IPS-18c (cell line): ENCODE measurements around the gene CLCNKB.

Experiments
- H3K4me3 ChIP-seq: 2 replicates; pipeline ENCODE4 v1.7.0; 2013; ENCODE audit warnings: low read depth, mild to moderate bottlenecking, low read length, moderate library complexity; ENCODE audit not compliant: insufficient read depth
- H3K9me3 ChIP-seq: one replicate; pipeline ENCODE4 v1.6.1; 2013; ENCODE audit warnings: mild to moderate bottlenecking, low read length, moderate library complexity; ENCODE audit not compliant: control insufficient read depth, insufficient read depth

The CLCNKB gene

DNA sequence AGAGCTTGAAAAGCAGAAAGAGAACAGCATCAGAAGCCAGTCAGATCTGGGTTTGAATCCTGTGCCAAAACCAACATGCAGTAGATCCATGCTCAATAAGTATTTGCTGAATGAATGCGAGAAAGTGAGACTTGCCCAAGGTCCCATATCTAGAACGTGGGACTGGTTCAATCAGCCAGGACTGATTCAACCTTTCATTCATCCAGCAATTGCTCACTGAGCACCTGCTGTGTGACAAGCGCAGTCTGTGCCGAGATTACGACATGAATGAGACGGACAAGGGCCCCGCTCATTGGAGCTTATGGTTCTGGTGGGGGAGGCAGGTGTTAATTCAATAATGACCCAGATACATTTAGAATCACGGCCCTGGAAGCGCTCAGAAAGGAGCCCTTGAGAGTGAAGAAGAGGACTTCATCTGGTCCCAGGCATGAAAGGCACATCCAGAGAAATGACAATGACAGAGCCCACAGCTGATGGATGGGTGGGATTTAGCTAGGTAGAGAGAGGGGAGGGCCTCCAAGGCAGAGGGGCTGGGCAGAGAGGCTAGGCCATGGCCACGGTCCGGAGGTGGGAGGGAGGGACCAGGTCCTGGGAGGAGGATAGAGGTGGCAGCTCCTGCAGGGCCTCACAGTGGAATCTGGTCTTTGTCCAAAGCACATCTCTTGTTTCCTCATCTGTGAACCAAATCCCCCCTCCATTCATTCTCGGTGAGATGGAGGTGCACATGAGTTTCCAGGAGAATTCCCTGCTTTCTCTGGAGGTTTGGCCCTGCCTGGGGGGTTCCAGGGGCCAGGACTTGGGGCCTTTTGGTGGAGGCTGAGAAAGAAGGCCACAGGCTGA, 34.0 kb downstream of the CLCNKB start:
- Histone ChIP-seq H3K4me3 (no peak overlapping the region), H3K9me3 (no peaks in the 10 kb centered on the region)

DNA sequence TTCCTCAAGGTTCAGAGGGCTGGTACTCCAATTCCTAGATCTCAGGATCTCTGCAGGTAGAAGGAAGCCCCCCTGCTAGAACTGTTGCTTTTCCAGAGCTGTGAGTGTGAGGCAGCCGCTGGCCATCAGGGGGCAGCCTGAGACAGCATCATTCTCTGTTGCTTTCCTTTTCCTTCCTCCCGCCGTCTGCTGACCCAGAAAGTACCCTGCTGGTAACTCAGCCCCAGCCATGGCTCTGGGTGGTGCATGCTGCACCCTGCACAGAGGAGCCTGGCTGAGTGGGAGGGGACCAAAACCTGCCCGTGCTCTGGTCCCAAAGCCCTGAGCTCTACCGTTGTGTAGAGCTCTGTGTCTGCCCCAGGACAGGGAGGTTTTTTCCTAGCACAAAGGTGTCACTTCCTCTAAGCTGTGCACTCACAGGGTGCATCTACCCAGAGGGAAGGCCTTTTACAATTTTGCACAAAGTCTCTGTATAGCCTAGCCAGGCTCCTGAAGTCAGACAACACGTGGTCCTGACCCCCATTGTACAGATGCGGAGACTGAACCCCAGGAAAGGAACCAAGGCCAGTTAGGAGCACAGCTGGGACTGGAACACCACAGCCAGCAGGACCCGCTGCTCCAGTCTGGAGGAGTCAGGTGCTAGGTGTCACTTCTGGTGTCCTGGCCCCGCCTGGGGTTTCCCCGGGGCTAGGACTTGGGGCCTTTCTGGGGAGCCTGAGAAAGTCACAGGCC, 35.5 kb downstream of the CLCNKB start:
- H3K9me3 ChIP-seq = no peaks in the 10 kb centered on the region
- no peak overlapping the region for H3K4me3 ChIP-seq

DNA sequence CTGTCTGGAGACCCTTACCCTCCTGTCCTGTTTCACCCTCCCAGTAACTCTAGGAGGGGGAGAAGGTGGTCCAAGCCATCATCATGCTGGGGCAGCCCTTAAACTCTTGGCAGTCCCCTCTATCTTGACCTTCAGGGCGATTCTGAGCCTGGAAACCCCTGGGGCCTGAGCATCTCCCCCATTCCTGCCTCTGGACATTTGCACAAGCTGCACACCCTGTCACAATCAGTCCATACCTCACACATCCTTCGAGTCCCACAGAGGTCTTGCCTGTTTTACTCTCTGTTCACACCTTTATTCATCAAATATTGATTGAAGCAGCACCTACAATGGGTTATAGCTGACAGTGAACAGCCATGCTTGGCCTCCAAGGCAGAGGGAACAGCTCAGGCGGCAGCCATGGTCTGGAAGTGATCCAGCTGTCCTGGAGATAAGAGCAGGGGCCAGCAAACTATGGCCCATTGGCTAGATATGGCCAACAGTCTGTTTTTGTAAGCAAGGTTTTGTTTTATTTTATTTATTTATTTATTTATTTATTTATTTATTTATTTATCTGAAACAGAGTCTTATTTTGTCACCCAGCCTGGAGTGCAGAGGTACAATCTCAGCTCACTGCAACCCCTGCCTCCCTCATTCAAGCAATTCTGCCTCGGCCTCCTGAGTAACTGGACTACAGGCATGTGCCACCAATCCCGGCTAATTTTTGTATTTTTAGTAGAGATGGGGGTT, 37.0 kb downstream of the CLCNKB start:
- no peaks in the 10 kb centered on the region for H3K9me3 ChIP-seq
- no peak overlapping the region for H3K4me3 ChIP-seq

DNA sequence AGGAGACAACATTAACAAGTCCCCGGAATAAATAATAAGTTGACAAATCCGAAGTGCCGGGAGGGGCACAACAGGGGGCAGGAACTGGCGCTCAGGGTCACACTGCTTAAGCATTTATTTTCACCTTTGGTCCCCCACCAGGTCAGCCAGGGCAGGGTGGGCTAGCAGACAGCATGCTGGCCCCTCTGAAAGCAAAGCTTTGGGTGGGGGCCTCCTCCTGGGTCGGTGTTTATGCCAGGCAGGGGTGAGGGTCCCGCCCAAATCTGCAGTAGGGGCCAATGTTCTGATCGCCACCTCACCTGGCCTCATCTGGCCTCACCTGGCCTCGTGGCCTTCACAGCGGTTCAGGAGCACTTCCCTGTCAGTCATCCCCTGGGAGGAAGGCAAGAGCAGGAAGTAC, 38.1 kb downstream of the CLCNKB start:
- no peaks in the 10 kb centered on the region for H3K9me3 ChIP-seq
- H3K4me3 ChIP-seq = no peak overlapping the region

DNA sequence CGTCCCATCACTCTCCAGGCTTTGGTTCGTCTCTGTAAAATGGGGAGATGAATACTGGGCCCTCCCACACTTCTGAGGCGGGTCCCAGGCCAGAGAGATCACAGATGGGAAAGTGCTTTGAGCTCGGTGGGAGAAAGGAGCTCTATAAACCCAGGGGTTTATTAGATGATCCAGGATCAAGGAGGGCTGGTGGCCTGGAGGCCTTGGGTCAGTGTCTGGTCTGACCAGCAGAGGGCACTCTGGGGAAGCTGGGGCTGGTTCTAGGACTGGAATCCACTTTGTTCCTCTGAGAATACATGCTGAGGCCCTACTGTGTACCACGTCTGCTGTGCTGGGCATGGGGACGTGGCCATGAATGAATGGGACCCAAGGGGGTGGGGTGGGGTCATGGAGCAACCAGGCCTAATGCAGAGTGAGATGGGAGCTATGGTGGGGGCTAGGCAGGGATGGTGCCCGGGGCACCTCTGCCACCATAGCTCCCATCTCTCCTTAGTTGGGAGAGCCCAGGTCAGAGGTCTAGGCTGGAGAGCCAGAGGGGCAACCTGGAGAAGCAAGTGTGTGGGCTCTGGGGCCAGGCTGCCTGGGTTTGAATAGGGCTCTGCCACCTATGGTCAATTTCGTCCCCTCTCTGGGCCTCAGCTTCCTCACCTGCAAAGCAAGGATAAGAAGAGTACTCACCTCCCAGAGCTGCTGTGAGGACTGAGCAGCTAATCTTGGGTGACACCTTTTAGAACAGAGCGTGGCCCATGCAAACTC, 38.9 kb downstream of the CLCNKB start:
- no peak overlapping the region for H3K4me3 ChIP-seq
- no peaks in the 10 kb centered on the region for H3K9me3 ChIP-seq

DNA sequence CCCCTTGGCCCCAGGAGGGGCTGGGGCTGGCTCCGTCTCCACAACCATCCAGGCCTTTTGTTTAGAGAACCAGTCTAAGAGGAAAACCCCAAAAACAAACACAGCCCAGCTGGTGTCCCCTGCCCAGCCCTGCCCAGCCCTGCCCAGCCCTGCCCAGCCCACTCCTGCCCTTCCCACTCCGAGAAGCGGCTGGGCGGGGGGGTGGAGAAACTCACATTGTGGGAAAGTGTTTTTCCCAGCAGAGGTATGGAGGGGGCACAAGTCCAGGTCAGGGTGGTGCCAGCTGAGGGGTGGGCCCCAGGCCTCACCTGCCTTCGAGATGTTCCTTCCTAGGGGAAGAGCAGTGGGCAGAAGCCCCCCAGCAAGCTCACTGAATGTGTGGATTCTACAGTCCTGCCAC, 39.9 kb downstream of the CLCNKB start:
- Histone ChIP-seq H3K9me3 (no peaks in the 10 kb centered on the region), H3K4me3 (no peak overlapping the region)

DNA sequence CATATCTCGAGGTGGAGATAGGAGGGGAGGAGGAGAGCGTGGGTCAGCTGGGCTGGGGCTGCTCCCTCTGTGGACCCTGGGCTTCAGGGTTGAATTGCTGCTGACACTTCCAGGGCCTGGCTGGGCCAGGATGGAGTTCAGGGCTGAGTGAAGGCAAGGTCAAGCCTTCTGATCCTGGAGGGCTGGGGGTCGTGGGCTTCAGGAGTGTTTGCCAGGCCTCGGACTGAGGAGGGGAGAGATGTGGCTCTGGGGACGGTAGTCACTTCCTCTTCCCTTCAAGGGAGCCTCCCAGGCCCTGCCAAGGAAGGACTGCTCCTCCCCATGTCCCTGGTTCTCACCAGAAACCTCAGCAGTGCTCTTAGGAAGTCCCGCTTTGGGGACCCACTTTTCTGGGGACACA, 41.9 kb downstream of the CLCNKB start:
- Histone ChIP-seq H3K9me3 (no peaks in the 10 kb centered on the region), H3K4me3 (no peak overlapping the region)

DNA sequence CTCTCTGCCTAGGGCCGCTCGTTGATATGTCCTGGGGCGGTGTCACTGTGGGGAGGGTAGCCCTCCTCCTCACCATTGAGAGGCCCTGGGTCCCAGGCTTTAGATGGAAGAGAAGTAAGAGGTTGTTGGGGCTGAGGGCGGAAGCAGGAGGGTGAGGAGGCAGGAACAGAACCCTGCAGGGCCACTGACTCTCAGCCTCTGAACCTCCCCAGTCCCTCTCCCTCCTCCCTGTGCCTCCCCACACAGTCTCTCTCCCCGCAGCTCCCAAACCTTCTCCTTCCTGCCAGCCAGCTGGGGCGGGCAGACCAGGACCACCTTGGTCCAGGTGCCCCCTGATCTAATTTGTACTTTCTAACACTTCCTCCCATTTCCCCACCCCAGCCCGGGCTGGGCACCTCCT, 44.2 kb downstream of the CLCNKB start:
- H3K4me3 ChIP-seq = no peak overlapping the region
- H3K9me3 ChIP-seq = no peaks in the 10 kb centered on the region

DNA sequence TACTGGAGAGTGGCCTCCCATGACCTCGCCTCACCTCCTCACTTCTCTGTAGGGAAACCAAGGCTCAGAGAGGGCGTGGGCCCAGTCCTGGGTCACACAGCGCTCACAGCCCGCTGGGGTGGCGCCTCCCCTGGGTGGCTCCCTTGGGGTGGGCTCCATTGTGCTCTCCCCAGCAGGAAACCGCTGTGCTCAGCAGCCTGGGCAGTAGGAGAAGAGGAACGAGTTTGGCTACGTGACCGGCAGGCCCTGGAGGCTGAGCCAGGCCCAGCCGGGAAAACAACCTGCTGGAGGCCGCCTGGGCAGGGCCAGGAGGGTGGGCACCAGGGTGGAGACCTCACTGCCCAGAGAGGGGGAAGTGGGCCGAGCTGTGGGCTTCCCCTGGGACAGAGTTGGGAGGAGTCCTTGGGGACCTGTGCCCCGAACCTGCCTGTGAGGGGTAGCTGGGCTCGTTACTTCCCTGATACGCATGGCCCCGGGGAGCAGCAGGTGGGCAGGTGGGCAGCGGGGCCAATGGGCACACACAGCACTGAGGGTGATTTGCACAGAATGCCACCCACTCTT, 44.8 kb downstream of the CLCNKB start:
- no peaks in the 10 kb centered on the region for H3K9me3 ChIP-seq
- no peak overlapping the region for H3K4me3 ChIP-seq

DNA sequence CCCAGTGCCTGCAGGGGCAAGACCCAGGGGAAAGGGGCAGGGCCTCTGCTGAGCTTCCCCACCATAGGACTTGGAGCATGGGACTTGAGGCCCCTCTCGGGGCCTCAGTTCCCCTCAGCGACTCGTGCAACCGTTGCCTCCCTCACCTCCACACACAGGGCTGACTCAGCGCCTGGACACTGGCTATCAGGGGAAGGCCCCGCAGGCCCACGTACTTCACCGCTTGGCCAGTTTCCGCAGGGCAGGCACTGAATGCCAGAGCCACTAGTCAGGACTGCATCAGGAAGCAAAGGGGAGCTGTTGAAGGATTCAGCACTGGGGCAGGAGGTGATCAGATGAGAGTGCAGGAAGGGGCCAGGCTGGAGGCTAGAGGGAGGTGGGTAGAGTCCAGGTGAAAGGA, 45.4 kb downstream of the CLCNKB start:
- Histone ChIP-seq H3K4me3 (no peak overlapping the region), H3K9me3 (no peaks in the 10 kb centered on the region)

DNA sequence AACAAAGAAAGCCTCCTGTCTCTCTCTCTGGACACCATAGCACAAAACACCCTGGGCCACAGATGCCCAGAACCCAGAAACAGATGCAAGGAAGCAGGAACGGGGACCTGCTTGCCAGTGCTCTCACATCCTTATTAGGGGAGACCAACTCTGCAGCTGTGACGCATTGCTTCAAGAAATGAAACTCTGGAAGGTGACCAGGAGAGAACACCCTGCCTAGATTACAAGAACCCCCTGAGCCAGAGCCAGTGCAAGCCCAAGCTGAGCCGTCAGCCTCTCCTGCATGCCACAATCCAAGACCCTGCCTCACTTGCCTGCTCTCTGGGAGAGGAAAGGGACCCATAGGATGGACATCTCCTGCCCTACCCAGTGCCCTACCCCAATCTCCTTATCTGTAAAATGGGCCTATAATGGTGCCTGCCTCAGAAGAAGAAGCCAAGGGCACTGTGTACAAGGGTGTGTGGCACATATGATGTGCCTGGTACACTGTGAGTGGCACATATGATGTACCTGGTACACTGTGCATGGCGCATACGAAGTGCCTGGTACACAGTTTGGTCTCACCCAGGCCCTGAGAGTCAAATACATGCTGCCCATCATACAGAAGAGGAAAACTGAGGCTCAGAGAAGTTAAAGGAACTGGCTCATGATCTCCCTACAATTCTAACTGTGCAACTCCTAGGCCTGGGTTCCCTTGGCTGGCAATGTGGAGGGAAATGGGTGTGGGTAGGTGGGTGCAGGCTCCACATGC, 46.7 kb downstream of the CLCNKB start:
- Histone ChIP-seq H3K9me3 (no peaks in the 10 kb centered on the region), H3K4me3 (no peak overlapping the region)

DNA sequence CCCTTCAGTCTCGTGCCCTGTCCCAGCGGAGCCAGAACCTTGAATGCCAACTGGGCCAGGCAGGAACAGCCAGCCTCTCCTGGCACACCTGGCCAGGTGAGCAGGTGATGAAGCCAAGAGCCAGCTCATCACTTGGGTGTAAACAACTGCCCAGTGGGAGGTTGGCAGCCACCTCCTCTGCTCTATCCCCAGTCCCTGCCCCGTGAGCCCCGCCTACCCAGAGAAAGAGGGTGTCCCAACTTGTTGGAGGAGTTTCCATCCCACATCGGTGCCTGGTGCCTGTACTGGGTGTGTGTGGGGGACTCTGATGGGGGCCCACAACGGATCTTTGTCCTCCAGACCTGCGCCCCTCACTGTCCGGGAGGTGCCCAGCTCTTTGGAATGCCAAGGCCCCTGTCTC, 47.7 kb downstream of the CLCNKB start:
- Histone ChIP-seq H3K9me3 (no peaks in the 10 kb centered on the region), H3K4me3 (no peak overlapping the region)

DNA sequence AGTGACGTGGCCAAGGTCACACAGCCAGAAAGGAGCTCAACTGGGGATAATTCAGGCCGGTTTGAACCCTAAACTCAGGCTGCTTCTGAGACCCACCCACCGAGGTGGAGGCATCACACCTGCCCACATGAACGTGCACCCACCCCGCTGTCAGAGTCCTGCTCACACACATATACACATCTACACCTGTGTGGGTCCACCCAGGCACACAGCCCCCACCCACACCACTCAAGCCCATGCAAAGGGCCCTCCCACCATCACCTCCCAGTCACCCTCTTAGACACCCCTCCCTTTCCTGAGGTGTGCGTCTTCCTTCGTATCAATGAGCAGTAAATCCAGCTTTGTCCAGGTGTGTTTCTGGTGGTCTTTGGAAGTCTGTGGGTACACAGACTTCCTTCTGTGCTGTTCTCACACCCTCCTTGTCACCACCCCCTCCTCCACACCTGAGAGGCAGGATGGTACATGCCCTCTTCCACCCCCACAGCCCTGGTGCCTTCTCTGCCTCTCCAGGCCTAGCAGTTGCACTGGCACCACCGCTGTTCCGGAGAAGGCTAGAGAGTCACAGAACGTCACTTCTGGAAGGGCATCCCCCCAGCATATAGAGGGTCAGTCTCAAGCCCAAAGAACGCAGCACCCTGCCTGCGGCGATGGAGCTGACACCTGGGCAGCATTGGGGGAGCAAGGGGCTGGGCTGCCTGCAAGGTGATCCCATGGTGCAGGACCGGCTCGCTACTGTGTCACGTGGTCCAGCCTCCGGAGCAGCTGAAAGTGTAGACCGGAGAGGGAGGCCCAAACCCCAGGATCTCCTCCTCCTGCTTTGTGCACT, 48.7 kb downstream of the CLCNKB start:
- Histone ChIP-seq H3K9me3 (no peaks in the 10 kb centered on the region), H3K4me3 (no peak overlapping the region)

DNA sequence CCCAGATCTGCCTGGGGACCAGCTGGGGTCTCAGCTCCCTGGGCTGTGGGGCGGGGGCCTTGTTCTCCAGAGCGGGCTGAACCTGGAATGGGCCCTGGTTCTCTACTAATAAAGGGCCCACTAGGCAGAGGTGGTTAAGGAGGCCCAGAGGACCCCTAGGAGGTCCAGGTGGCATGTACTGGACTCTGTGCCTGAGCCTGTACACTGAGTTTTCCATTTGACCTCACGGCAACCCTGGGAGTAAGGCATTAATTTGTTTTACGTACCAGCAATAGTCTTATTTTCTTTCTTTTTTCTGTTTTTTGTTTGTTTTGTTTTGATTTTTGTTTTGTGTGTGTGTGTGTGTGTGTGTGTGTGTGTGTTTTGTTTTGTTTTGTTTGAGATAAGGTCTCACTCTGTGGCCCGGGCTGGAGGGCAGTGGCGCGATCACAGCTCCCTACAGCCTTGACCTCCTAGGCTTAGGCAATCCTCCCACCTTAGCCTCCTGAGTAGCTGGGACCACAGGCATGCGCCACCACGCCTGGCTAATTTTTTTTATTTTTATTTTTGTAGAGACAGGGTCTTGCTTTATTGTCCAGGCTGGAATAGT, 49.4 kb downstream of the CLCNKB start:
- Histone ChIP-seq H3K4me3 (no peak overlapping the region), H3K9me3 (no peaks in the 10 kb centered on the region)

DNA sequence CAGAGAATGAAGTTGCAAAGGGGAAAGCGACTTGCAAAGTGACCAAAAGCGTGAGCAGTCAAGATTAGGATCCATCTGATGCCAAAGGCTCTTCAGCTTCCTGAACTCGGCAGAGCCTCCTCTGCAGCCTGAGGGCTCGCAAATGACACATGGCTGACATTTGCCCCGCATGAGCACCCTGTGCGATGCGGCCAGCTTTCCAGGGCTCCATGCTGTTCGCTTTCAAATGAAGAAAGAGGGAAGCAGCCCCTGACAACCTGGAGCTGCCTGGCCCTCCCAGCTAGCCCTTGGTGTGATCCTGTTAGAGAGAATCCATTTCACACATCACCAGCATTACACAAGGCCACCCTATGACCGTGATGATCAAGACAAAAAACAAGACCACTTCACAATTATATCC, 50.0 kb downstream of the CLCNKB start:
- Histone ChIP-seq H3K9me3 (no peaks in the 10 kb centered on the region), H3K4me3 (no peak overlapping the region)
